ENCODE measurements around the gene IPO4. TPM values are rescaled to one million over a fixed set of nuclear protein-coding genes. Genes with fewer than 3 reads are reported as not detected.

Gene IPO4
- total RNA-seq, 1 experiment from 2014 or later: 116 TPM

DNA sequence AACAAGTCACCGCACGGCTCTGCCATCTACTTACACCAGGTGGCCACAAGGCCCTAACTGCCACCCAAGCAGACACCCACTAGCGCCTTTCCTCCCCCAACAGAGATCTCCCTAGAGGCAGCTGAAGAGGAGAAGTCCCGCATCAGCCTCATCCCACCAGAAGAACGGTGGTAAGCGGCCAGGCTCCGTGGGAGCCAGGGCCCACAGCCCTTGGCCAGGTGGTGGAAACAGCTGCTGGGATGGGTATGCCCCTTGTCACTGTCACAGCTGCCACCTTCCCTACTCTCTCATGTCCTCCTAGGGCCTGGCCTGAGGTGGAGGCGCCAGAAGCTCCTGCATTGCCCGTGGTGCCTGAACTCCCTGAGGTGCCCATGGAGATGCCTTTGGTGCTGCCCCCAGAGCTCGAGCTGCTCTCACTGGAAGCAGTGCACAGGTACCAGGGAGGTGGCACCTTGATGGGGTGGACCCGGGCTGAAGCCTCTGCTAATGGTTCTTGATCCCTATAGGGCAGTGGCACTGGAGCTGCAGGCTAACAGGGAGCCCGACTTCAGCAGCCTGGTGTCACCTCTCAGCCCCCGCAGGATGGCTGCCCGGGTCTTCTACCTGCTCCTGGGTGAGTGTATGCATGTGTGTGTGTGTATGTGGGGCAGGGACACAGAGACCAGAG lies 9.2 kb downstream of the IPO4 start:
- Histone ChIP-seq H3K79me1 (ENCODE audit: insufficient read depth, low read depth, low read length, poor library complexity, severe bottlenecking) (no peaks in the 10 kb centered on the region), H2BK5ac (ENCODE audit: insufficient read length, low read length) (no peak overlapping the region), H3K56ac (ENCODE audit: insufficient read length, low read depth, low read length) (no peak overlapping the region), H4K8ac (replicated peaks; ENCODE audit: insufficient read length, low read depth, low read length) (no peak overlapping the region), H4K91ac (ENCODE audit: insufficient read length, low read depth, low read length) (no peak overlapping the region), H2AFZ (ENCODE audit: low read length) (no peak overlapping the region), H2BK12ac (ENCODE audit: insufficient read length, low read depth, low read length) (no peak overlapping the region), H3K9me3 (ENCODE audit: control insufficient read depth, low read depth, low read length) (no peaks in the 10 kb centered on the region), H3K23ac (ENCODE audit: insufficient read length, low read depth, low read length) (no peak overlapping the region), H3K4me1 (ENCODE audit: insufficient read depth, low read length) (no peaks in the 10 kb centered on the region), H3K4me2 (ENCODE audit: insufficient read depth, insufficient read length, low read length) (no peak overlapping the region), H2BK20ac (ENCODE audit: low read depth, low read length, poor library complexity, severe bottlenecking) (no peak overlapping the region), H3K18ac (ENCODE audit: insufficient read length, low read depth, low read length) (no peak overlapping the region), H3K79me2 (ENCODE audit: insufficient read depth, low read length) (no peaks in the 10 kb centered on the region), H4K5ac (ENCODE audit: insufficient read length, low read depth, low read length) (no peak overlapping the region), H2AK5ac (ENCODE audit: insufficient read length, low read length) (no peak overlapping the region), H3K14ac (ENCODE audit: insufficient read depth, low read length) (no peak overlapping the region), H3K27ac (ENCODE audit: insufficient read length, low read depth, low read length) (no peak overlapping the region), H3K9ac (ENCODE audit: extremely low read depth, insufficient read length, low read length) (no peak overlapping the region), H4K20me1 (ENCODE audit: control insufficient read depth, insufficient read depth, insufficient read length) (no peaks in the 10 kb centered on the region), H3K23me2 (ENCODE audit: insufficient read length, low read depth, low read length, poor library complexity, severe bottlenecking) (no peaks in the 10 kb centered on the region), H3T11ph (ENCODE audit: low read length) (no peak overlapping the region), H2BK120ac (ENCODE audit: low read depth, low read length, poor library complexity, severe bottlenecking) (no peak overlapping the region), H3K27me3 (ENCODE audit: insufficient read depth, low read length) (no peaks in the 10 kb centered on the region), H3K4ac (ENCODE audit: low read depth, low read length) (no peak overlapping the region), H2BK15ac (ENCODE audit: low read depth, low read length) (no peak overlapping the region)
- no peaks in the 10 kb centered on the region; the same call in 1 of the 2 replicates for H3K27me3 Mint-ChIP-seq (ENCODE audit: low read depth)
- peaks cover 34 to 80% (median 64%) of the 10 kb centered on the region in 3 experiments for H3K36me3 Mint-ChIP-seq (ENCODE audit: insufficient read depth in 1 of 3, low read depth in 3 of 3)
- H3K4me1 Mint-ChIP-seq: no peaks in the 10 kb centered on the region
- no CpG with 5 or more reads among the region's 14 CpGs for WGBS (ENCODE audit: extremely low coverage, insufficient read length, low lambda C conversion rate)
- DNase-seq: no peak
- H3K4me3 Mint-ChIP-seq: no peak overlapping the region
- no peaks in the 10 kb centered on the region for H3K9me3 Mint-ChIP-seq
- peak overlapping the region in 2 of 3 experiments; percentile 12 to 79; a peak in 3 of 7 replicates for H3K27ac Mint-ChIP-seq
- TF ChIP-seq, protein P1, sequence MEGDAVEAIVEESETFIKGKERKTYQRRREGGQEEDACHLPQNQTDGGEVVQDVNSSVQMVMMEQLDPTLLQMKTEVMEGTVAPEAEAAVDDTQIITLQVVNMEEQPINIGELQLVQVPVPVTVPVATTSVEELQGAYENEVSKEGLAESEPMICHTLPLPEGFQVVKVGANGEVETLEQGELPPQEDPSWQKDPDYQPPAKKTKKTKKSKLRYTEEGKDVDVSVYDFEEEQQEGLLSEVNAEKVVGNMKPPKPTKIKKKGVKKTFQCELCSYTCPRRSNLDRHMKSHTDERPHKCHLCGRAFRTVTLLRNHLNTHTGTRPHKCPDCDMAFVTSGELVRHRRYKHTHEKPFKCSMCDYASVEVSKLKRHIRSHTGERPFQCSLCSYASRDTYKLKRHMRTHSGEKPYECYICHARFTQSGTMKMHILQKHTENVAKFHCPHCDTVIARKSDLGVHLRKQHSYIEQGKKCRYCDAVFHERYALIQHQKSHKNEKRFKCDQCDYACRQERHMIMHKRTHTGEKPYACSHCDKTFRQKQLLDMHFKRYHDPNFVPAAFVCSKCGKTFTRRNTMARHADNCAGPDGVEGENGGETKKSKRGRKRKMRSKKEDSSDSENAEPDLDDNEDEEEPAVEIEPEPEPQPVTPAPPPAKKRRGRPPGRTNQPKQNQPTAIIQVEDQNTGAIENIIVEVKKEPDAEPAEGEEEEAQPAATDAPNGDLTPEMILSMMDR (conservative IDR thresholded peaks at IDR 0.05): no peak
